ENCODE measurements around the gene HSD17B12. TPM values are rescaled to one million over a fixed set of nuclear protein-coding genes. Genes with fewer than 3 reads are reported as not detected.

HSD17B12 gene
- total and polyA plus RNA-seq, 2 of the 4 experiments (the other 2 are of a cell fraction) = 38.0 to 44.6 TPM

GRCh38 chr11:43874078-43874477, 193.5 kb downstream of the HSD17B12 start:
- no peak overlapping the region for H4K91ac ChIP-seq (ENCODE audit: insufficient read depth, low read depth, low read length)
- H3K79me1 ChIP-seq (ENCODE audit: low read depth in 1 of 2, low read length in 2 of 2) = no peaks in the 10 kb centered on the region
- peaks cover 14% of the 10 kb centered on the region for H3K27me3 ChIP-seq (ENCODE audit: control insufficient read depth, insufficient read depth, low read length)
- dilution Hi-C loops (cut with HindIII; ENCODE audit: low sequenced_read_pairs, unreplicated experiment) = no loop called here
- H4K8ac ChIP-seq (ENCODE audit: low read depth in 2 of 2, low read length in 2 of 2) = no peak overlapping the region
- no peak overlapping the region for H4K5ac ChIP-seq (ENCODE audit: low read depth, low read length)
- H3K56ac ChIP-seq (ENCODE audit: extremely low read depth, insufficient read depth, low read length) = no peak overlapping the region
- H2BK5ac ChIP-seq (ENCODE audit: low read depth, low read length, poor library complexity, severe bottlenecking) = no peak overlapping the region
- H3K14ac ChIP-seq (replicated peaks; ENCODE audit: low read depth, low read length) = no peak overlapping the region
- H4K20me1 ChIP-seq (ENCODE audit: insufficient read depth, low read length) = no peaks in the 10 kb centered on the region
- TF ChIP-seq CTCF (conservative IDR thresholded peaks at IDR 0.05; ENCODE audit: low read depth, low read length) (no peak), CEBPB (IDR thresholded peaks at IDR 0.05; ENCODE audit: low read depth, low read length) (no peak), RCOR1 (IDR thresholded peaks at IDR 0.05; ENCODE audit: insufficient replicate concordance, low read length) (no peak), RFX5 (IDR thresholded peaks at IDR 0.05; ENCODE audit: low read depth, low read length) (no peak), CHD1 (IDR thresholded peaks at IDR 0.05; ENCODE audit: low read depth, low read length) (no peak), USF2 (IDR thresholded peaks at IDR 0.05; ENCODE audit: low read depth, low read length) (no peak), MXI1 (IDR thresholded peaks at IDR 0.05; ENCODE audit: borderline replicate concordance, low read depth, low read length) (no peak)
- CTCF ChIA-PET = no interaction called here
- H2BK20ac ChIP-seq (ENCODE audit: low read depth, low read length) = no peak overlapping the region
- H3K4me2 ChIP-seq (ENCODE audit: low read depth, low read length) = no peak overlapping the region
- no peak overlapping the region for H3K23ac ChIP-seq (ENCODE audit: low read depth, low read length)
- no peak overlapping the region for H3K9ac ChIP-seq (ENCODE audit: low read depth, low read length)
- POLR2A ChIA-PET (ENCODE audit: unreplicated experiment) = no interaction called here
- DNase-seq = no peak
- H2AFZ ChIP-seq (replicated peaks; ENCODE audit: low read length, poor library complexity) = no peak overlapping the region
- H3K9me3 ChIP-seq (ENCODE audit: control insufficient read depth, insufficient read depth, low read length) = no peaks in the 10 kb centered on the region
- H3K4me3 ChIP-seq (ENCODE audit: insufficient read depth, low read depth, low read length) = no peak overlapping the region
- no peak overlapping the region for H3K27ac ChIP-seq (ENCODE audit: insufficient read depth, low read length)
- no peak overlapping the region for H3K18ac ChIP-seq (ENCODE audit: low read depth, low read length)
- BruUV-seq (replicated peaks) = no TSS peak
- no peak overlapping the region for H2BK120ac ChIP-seq (ENCODE audit: low read depth, low read length)
- peaks cover 2% of the 10 kb centered on the region; the same call in 1 of the 2 replicates for H3K4me1 ChIP-seq (ENCODE audit: control insufficient read depth, insufficient read depth, low read length)
- in situ Hi-C loops (cut with MboI; ENCODE audit: low sequenced_read_pairs) = no loop called here
- H2BK15ac ChIP-seq (ENCODE audit: low read depth, low read length) = no peak overlapping the region
- 0 out of 2 replicates have a peak, but pooled peaks cover 2% of the 10 kb centered on the region for H3K9me1 ChIP-seq (ENCODE audit: insufficient read depth, low read length)
- ATAC-seq (ENCODE audit: low read depth) = no peak
- WGBS, 2 experiments (ENCODE audit: extremely low coverage in 2 of 2, insufficient read length in 1 of 2) = no CpG with 5 or more reads among the region's 3 CpGs
- H3K36me3 ChIP-seq (ENCODE audit: control insufficient read depth, insufficient read depth, low read length) = no peaks in the 10 kb centered on the region
- H2AK5ac ChIP-seq (ENCODE audit: low read depth, low read length) = no peak overlapping the region
- intact Hi-C loops (cut with micrococcal nuclease) = no loop called here
- H3K4ac ChIP-seq (ENCODE audit: low read depth, low read length) = no peak overlapping the region
- H2AK9ac ChIP-seq (replicated peaks; ENCODE audit: low read depth, low read length, poor library complexity) = no peak overlapping the region

Data from IMR-90 (cell line).